GM18861 (cell line): ENCODE data around the gene RPGRIP1L.
"Not testable (repeated sequence)": the region's sequence is repeated elsewhere in the genome, so short reads cannot be mapped to it uniquely, and the experiment has no call there.

Experiments used
- ATAC-seq: cut with Tn5 transposase; IDR thresholded peaks from one replicate; pipeline ENCODE4 v1.9.1; 2021; ENCODE audit not compliant: unreplicated experiment

The RPGRIP1L gene

GRCh38 chr16:53713403-53714204 lies 9.9 kb upstream of the RPGRIP1L start:
- ATAC-seq: no peak

GRCh38 chr16:53712065-53712464 lies 8.4 kb upstream of the RPGRIP1L start:
- ATAC-seq: no peak

DNA sequence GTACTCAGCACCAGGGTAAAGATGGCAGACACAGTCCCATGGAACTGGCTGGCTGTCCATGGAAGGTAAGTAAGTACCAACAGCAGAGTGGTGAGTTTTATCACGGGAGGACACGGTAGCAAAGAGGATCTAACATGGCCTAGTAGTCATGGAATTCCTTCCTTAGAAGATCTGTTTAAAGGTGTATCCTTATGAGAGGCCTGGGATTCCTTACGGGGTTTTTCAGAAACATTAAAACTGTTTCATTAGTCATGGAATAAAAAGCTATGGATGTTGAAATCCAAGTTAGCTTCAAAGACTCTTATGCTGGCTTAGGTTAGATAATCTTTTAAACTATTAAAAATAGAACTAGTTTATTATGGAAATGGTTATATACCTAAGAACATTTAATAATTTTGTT lies 7.7 kb upstream of the RPGRIP1L start:
- ATAC-seq: no peak

GRCh38 chr16:53708490-53708889 lies 4.8 kb upstream of the RPGRIP1L start:
- no peak for ATAC-seq

DNA sequence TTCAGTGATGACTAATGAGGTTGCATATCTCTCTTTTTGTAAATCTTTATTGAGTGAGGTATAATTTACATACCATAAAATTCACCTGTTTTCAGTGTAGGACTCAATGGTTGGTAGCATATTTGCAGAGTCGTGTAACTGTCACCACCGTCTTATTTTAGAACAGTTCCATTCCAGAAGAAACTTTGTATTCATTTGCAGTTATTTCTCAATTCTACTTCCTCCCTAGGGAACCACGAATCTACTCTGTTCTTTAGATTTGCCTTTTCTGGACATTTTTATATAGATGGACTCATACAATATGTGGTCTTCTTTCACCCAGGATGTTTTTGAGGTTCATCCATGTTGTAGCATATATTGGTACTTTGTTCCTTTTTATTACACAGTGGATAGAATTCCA lies 4.0 kb upstream of the RPGRIP1L start:
- ATAC-seq: no peak

DNA sequence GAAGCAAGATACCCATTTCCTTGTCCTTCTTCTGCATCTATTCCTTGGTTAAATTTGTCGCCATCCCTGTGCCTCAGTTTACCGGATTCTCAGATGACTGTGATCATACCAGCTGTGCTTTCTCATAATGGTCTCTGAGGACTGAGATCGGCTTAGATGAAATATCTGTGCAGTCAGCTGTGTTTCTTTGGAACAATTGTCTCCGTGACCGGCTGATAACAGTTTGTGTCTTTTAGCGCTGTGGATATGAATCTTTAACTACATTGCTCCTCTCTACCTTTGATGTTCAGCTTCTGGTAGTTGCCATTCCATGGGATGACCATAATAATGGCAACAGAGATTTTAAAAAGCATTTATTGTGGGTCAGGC lies 770 bp upstream of the RPGRIP1L start:
- no peak for ATAC-seq

- ATAC-seq: not testable (repeated sequence)
Observed at GRCh38 chr16:53698271-53698670, 5.4 kb downstream of the RPGRIP1L start.

- ATAC-seq: no peak
Observed at GRCh38 chr16:53695070-53695469, 8.6 kb downstream of the RPGRIP1L start.

DNA sequence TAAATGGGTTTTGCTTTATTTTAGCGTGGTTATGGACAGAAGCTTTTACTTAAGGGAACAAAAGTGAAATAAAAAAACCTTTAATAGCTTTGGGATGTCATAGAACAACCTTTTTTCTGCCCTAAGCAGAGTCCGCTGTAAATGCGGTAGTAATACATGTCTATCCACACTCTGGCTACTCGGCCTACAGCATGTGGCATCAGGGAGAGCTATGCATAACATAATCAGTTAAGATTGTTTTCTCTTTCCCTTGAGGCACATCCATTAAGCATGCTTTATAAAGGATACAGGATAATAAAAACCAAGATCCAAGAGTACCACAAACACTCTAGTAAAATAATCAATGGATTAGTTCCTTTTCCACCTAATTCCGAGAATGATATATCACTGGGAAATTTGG lies 10.3 kb downstream of the RPGRIP1L start:
- no peak for ATAC-seq

- ATAC-seq: no peak
Observed at GRCh38 chr16:53692146-53692545, 11.5 kb downstream of the RPGRIP1L start.

- ATAC-seq: no peak
Observed at GRCh38 chr16:53690771-53691170, 12.9 kb downstream of the RPGRIP1L start.

- ATAC-seq: no peak
Observed at GRCh38 chr16:53689636-53690035, 14.0 kb downstream of the RPGRIP1L start.

GRCh38 chr16:53686710-53687109 lies 16.9 kb downstream of the RPGRIP1L start:
- ATAC-seq: no peak

- ATAC-seq: not testable (repeated sequence)
Observed at GRCh38 chr16:53685334-53685733, 18.3 kb downstream of the RPGRIP1L start.

DNA sequence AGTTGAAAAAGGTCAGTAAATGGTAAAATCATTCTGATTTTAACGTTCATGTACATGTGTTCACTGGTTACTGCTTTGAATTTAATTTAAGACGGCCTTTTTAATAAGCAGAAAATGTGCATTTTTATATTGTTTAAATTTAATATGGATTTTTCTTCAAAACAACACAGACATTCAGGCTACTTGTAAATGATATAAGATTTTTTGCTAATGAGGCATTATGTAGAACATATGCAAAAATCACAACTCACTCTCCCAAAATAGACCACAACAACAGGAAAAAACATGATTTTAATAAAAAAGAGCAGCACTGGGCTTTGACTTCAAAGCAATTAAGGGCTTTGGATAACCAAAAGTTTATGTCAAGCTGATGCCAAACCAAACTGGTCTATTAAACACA lies 22.3 kb downstream of the RPGRIP1L start:
- ATAC-seq: no peak

GRCh38 chr16:53680756-53681155 lies 22.9 kb downstream of the RPGRIP1L start:
- no peak for ATAC-seq

GRCh38 chr16:53678756-53679343 lies 24.8 kb downstream of the RPGRIP1L start:
- ATAC-seq: no peak

GRCh38 chr16:53678155-53678554 lies 25.5 kb downstream of the RPGRIP1L start:
- ATAC-seq: no peak

DNA sequence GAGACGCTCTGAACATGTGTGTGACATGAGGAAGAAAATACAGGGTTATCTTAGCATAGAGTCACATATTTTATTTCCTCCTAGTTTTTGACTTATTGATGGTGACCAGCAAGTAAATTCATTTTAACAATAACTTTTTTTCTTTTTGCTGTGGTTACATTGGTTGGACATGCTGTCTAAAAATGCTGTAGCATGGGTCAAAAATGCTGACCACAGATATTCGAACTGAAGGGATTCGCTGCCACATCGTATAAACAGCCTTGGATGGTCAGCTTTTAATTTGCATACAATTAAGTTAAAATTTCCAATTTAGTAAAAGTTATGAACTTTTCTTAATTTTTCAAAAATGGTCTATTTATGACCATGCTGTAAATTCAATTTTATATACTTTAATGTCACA lies 30.5 kb downstream of the RPGRIP1L start:
- ATAC-seq: no peak

DNA sequence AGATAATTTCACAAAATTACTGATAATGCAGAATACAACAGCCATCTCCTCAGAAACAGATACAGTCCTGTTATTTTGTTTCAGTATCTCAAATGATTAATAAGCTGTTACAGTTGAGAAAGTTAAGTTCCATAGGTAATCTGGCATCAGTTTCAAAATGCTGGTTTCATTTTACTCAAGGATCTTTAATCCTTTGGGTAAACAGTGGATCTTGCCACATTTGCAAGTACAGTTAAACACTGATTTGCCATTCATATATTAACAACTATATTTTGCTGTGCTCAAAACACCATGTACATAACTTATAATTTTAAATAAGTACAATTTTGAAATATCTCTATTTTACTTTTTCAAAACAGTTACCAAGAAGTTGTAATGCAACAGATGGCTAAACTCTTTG lies 31.2 kb downstream of the RPGRIP1L start:
- ATAC-seq: no peak

GRCh38 chr16:53668869-53669268 lies 34.8 kb downstream of the RPGRIP1L start:
- no peak for ATAC-seq

DNA sequence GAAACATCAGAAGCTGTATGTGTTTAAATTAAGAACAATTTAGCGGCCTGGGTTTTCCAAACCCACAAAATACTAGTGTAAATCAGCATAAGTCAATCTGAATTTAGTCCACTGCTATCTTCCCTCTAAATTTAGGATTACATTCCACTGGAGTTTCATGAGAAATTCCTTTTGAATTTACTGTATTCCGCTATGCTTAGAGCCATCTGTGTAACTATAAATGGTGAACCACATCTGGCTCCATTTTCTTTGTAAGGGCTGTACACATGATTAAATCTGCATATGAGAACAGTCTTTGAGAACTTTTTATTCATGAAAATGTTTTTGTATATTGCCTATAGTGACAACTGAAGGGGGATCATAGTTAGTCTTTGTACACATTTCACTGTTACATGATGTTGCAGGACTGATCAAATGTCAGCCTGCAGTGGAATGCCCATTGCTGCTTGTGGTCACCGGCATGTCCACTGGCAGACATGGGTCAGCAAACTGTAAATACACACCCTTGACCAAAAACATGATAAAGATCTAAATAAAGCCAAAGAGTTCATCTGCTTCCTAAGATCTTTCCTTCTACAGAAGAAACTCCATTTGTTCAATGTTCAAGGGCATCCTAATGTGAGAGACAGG lies 36.8 kb downstream of the RPGRIP1L start:
- no peak for ATAC-seq
